ENCODE measurements around the gene EXOSC2.

The EXOSC2 gene, protein sequence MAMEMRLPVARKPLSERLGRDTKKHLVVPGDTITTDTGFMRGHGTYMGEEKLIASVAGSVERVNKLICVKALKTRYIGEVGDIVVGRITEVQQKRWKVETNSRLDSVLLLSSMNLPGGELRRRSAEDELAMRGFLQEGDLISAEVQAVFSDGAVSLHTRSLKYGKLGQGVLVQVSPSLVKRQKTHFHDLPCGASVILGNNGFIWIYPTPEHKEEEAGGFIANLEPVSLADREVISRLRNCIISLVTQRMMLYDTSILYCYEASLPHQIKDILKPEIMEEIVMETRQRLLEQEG

DNA sequence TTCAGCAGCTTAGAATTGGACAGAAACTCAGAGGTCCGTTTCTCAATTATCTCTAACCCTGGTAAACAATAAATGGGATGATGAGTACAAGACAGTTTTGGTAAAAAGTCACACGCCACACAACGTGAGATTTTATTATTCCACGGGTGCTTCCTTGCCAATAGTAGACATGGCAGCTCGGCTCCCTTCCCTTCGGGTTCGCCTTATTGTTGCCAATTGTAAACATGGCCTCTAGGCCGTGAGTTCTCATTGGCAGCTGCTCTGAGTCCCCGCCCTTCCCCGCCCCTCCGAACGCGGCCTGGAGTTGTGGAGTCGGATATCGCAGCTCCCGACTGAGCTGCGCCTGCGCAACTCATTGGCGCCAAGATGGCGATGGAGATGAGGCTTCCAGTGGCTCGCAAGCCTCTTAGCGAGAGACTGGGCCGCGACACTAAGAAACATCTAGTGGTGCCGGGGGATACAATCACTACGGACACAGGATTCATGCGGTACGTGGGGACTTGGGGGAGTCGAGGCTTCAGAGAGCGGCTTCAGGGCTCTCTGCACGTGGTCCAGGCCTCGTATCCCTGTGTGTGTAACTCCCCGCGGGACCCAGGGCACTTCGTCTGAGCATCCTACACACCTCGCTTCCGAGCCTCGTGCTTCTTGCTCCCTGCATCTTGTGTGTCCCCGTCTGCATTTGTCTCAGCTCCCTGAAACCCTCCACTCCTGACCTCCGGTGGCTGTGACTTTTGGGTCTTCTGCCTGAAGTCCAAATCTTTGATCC lies at the start of gene EXOSC2:
Gene EXOSC2 (plus strand): TSS at position 355 of the 766 bp plus-strand sequence. CDS start 12 bp downstream, at position 367.
- peak; percentile 99 for DNase-seq (ENCODE audit: low read depth)

DNA sequence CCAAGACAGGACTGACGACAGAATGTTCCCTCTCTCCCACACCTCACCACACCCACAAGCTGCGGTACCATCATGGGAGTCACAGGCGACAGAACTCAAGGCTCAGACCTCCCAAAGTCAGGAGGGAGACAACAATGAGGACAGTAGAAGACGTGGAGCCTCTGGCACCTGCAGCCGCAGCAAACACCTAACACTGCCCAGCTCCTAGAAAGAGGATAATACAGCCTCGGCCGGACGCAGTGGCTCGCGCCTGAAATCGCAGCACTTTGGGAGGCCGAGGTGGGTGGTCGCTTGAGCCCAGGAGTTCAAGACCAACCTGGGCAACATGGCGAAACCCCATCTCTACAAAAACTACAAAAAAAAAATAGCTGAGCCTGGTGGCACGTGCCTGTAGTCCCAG lies 42.4 kb upstream of the EXOSC2 start:
- DNase-seq (ENCODE audit: low read depth), result no peak

DNA sequence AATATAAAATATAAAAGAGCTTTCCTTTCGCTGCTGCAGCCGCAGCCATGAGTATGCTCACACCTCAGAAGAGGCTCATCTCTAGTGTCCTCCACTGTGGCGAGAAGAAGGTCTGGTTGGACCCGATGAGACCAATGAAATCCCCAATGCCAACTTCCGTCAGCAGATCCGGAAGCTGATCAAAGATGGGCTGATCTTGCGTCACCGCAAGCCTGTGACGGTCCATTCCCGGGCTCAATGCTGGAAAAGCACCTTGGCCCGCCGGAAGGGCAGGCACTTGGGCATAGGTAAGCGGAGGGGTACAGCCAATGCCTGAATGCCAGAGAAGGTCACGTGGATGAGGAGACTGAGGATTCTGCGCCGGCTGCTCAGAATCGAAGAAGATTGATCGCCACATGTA lies 41.8 kb upstream of the EXOSC2 start:
- DNase-seq (ENCODE audit: low read depth), result no peak

DNA sequence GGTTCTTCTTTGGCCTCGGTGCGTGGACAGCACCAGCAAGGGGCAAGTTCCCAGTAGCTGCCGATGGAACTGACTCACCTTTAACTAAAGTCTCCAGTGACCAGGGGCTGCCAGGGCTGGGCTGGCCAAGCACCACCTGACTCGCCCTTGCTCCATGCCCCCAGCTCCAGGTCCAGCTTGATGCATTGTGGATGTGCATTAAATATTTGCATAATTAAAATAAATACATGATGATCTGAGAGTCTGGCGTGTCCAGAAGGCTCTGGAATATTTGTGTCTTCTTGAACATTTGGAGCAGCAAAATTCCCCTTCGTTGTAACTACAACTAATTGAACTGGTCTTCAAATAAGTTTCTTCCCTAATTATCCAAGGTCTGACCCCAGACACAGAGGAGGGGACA lies 38.7 kb upstream of the EXOSC2 start:
- DNase-seq (ENCODE audit: low read depth), result no peak

DNA sequence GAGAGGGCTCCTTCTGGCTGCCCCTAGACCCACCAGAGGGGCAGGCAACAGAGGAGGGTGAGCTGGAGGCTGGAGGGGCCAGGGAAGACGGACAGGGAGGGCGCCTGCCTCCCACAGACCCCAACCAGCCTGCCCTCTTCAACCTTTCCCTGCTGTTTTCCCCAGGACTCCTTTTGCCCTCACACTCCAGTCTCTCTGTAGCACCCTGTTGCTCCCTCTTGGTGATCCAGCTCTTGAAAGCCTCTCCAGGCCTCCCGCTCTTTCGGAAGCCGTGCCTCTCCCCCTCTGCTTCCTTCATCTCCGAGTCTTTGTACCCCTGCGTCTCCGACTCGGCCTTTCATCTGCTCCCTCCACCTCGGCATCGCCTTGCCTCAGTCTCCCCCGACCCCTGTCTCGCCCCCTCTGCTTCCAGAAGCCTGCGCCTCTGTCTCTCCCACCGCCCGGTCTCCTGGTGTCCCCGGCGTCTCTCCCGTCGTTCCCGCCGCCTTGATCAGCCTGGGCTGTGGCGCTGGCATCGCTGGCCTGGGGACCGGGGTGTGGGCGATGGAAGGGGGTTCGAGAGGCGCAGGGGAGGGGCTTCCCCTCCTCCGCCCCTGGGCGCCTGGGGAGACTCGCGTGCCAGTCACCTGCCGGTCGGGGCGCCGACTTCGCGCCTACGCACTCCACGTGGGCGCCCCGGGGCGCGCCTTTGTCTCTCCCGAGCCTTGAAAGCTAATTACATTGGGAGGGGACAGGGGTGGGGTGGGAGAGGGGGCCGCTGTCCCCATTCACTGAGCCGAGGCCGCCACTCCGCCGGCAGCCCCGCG lies 34.5 kb upstream of the EXOSC2 start:
- no peak for DNase-seq (ENCODE audit: low read depth)

DNA sequence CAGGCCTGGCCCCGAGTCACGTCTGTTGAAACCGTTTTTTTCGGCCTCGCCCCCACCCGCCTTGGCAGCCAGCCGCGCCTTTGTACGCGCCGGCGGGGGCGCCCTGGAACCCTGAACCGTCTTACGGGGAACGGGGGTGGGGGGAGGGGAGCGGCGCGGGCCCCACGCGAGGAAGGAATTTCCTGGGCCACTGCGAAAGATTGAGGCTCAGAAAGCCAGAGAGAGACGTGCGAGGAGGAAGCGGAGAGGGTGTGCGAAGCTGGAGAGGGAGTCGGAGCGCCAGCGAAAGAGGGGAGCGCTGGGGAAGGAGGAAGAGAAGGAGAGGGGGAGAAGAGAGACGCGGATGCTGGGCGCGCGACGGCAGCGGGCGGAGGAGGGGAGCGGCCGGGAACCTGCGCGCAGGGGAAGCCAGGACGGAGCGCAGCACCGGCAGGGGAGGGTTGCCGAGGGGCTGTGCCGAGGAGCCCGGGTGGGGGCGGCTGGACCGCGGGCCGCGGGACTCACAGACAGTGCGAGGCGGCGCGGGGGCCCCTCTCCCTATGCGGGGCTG lies 33.8 kb upstream of the EXOSC2 start:
- no peak for DNase-seq (ENCODE audit: low read depth)

DNA sequence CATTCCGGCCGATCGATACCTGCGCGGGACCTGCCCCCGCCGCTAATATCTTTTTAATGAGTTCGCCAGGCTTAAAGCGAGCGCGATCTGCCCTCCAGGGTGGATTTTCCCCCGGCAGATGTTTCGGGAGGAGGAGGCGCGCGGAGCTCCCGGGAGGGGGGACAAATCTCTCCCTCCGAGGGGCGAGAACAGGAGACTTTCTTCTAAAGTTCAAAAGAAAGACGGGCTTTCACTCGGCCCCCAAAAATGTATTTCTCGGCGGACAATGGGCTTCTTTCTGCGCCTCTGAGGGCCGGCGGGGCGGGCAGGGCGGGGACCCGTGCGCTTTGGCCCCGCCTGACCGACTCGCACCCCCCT lies 33.3 kb upstream of the EXOSC2 start:
- DNase-seq (ENCODE audit: low read depth), result no peak

DNA sequence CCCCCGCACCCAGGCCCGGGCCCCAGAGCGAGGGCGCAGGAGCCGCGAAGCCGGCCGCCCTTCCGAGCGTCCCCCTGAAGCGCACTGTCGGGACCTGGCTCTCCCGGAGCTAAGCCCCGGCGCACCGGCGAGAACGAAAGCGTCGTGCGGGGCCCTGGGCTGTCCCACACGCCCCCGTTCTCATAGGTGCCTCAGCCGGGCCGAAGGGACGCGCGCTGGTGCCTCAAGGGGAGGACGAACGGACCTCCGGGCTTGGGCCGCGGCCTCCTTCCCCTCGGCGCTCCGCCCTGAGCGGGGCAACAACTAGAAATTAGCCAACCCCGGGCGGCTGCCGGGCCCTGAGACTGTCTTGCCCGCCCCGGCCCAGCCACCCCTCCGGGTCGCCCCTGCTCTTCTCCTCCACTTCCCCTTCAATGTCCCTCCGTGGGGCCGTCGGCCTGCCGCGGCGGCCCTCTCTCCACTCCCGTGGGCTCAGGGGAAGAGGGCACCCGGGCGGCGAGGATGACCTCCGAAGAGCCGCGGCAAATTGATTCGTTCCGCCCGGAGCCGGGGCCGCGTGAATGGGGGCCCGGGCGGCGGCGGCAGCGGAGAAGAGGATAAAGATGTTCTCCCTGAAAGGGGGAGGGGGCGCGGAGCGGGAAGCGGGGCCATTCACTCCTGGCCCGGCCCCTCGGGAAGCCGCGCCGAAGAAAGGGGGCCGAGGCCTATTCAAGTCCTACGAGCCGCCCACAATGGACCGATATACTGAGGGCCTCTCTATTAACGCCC lies 32.7 kb upstream of the EXOSC2 start:
- peak; percentile 19 for DNase-seq (ENCODE audit: low read depth)

DNA sequence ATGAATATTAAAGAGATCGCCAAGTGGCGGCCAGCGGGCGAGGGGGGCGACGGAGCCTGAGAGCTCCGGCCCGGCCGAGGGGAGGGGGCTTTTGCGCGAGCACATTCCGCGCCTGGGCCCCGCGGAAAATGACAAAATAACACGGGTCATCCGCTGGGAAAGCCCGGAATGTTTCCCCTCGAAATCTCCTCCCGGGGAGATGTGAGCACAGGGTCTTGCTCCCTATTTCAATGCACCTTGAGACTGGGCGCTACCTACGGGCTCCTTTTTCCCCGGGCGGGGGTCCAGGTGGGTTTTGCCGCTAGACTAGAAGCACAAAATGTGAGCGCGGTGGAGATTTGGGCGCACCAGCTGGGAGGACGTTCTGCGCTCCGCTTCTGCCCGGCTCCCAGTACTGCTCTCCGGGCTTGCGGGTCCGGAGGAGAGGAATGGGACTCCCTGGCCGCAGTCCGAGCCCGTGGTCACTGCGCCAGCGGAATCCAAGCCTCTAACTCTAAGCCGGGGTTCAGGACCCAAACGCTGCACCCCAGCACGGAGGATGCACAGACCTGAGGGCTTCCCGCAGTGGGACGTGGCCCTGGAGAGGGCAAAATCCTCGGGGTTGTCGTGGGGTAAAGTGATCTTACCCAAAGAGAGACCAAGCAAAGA lies 32.0 kb upstream of the EXOSC2 start:
- DNase-seq (ENCODE audit: low read depth), result no peak

DNA sequence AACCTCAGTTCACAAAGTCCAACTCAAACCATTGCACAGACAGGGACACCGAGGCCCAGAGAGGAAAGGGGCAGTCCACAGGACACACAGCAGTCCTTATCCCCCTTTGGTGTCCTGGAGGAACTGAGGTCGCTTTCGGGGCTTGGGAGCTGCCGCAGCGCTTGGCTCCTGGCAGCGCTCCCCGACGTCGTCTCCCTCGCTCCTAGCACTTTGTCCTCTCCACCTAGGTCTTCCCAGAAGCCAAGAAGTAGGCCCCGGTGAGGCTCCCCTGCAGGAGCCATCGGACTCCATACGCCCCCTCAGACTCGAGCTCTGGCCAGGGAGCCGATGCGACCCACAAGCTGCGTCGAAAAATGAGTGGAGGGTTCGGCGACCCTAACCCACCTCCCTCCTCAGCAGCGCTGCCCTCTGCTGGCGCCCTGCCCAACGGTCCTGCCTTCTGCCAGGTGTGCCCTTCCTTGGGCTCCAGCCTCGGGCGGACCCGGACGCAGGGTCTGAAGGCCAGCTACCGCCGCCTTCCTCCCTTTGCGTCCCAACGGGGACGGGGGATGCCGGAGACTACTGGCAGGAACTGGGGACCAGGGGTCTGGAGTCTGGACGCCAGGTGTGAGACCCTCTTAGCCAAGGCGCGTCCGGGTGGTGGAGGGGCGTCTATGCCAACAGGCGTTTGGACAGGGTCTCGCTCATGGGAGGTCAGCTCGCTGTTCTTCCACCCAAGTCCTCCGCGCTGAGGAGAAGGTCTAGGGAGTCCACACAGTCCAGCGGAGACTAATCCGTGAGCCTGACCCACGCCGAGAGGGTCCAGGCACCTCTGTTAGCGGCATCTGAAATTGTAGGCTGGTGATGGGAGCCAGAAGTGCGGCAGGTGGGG lies 31.2 kb upstream of the EXOSC2 start:
- no peak for DNase-seq (ENCODE audit: low read depth)

DNA sequence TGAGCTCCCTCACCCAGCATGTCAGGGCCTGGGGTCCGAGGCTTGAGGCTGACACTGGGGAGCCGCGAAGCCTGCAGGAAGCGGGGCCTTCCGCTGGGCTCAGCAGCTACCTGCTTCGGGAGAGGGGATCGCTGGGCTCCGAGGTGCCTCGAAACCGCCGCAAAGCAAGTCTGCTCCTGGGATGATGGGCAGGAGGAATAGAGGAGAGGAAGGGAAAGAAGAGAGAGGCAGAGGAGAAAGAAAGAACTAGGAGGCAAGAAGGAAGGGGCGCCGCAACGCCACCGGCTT lies 30.7 kb upstream of the EXOSC2 start:
- DNase-seq (ENCODE audit: low read depth), result no peak

DNA sequence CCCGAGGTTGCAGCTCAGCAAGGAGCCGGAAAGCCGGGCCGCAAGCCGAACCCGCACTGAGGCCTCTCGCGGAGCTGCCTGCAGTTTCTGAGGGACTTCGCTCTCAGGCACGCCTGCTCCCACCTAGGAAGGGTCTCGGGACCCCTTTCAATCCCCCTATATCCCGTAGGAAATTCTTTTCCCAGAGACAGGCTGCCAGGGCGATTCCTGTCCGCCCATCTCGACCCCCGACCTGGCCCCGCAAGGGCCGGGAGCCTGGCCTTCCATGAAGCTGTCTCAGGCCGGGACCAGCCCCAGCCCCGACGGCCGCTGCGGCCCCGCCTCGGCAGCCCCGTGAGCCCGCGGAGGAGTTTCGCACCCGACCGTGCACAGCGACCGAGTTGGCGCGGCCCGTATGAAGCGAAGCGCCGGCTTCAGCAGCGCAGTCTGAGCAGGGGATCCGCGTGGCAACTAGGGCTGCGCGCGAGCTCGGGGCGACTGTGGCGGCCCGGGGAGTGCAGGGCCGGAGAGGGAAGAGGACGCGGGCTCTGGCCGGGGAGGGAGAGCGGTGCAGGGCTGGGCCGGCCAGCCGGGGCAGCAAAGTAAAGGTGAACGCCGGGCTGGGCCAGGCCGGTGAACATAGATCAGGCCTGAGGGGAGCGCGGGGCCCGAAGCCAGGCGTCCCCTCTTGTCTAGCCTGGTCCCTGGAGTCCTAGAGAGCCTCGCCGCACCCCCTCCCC lies 30.2 kb upstream of the EXOSC2 start:
- DNase-seq (ENCODE audit: low read depth), result no peak

DNA sequence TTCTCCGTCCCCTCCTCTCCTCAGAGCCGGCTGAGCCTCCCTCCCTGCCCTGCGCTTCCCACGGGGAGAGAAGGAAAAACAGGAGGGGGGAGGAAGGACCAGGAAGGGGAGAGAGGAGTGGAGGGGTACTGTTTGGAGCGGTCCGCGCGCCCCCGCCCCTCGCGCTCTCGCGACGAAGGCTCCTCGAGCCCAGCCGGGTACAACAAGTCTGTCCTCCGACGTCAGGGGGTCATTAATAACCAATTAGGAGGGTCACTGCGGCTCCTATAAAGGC lies 29.7 kb upstream of the EXOSC2 start:
- DNase-seq (ENCODE audit: low read depth), result no peak

DNA sequence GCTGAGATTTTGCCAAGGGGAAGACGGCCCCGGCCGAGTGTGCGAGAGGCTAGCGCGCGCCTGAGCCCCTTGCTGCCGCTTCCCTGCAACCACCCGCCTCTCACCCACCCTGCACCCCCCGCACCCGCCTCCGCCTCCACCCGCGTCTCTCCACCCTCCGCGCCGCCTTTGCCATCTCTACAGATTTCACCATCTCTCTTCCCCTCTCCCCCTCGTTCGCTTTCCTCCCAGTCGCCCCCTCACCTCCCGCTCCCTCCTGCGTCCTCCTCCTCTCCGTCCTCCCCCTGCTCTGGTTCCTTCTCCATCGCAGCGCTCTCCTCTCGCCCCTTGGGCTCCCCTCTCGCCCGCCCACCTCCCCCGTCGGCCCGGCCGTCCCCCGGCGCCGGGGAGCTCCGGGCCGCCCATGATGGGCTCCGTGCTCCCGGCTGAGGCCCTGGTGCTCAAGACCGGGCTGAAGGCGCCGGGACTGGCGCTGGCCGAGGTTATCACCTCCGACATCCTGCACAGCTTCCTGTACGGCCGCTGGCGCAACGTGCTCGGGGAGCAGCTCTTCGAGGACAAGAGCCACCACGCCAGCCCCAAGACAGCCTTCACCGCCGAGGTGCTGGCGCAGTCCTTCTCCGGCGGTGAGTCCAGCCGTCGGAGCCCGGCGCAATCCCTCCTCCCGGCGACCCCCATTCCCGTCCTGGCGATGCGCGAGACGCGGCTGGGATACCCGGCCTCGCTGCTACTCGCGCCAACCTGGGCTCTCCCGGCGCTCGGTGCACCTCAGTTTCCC lies 29.1 kb upstream of the EXOSC2 start, which contains the start of gene PRDM12:
Gene PRDM12 (plus strand): TSS at position 344 of the 778 bp plus-strand sequence. CDS start 60 bp downstream, at position 404.
- no peak for DNase-seq (ENCODE audit: low read depth)

DNA sequence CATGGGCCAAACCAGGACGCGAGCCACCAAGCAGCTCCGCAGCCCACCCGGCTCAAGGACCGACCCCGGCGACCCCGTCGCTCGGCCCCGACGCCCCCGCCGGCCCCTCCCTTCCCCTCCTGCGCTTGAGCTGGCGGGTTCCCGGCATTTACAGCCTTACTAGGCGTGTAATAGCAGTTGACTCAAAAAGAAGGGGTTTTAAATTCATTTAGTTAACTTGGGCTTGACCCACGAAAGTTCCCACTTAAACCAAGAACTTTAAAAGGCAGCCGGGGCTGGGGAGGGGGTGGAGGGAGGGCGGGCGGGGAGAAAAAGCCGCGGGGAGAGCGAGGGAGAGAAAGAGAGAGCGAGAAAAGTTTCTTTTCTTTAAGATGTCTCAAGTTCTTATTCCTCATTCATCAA lies 28.6 kb upstream of the EXOSC2 start:
- DNase-seq (ENCODE audit: low read depth), result no peak

DNA sequence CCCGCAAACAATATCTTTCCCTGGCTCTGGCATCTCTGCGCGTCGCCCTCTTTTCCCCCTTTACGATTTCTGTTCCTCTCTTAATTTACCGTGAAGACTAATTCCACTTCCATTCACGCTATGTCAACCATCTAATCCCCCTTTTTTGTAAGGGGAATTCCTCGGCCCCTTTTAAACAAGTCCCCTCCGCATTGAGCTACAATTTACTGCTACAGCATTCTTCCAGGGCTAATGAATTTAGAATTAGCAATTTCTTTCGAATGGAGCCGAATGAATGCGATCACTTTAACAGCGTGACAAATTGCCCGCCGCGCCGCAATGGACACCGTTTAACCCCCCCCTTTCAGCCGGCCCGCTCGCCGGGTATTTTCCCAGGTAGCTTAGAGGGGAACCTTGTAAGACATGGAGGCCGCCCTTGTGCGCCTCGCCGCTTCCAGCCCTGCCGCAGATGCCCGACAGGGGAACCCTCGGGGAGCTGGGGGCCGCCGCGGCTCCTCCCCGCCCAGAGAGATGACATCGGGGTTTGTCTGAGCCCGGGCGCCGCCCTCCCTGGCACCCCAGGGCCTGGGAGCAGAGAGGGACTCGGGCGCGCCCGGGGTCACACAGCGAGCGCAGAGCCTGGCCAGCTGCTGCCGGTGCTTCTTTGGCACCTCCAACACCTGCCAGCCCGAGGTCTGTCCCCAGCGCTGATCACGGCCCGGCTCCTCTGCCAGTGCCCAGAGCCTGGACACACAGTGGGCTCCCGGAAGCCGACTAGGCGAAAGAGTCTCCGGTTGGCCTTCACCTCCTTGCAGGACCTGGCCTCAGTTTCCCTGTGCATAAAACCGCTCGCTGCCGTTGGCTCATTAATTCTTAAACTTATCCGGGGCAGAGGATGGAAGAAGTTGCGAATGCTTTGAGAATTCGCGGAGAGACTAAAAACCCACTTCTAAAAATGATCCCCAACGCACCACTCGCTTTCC lies 27.9 kb upstream of the EXOSC2 start:
- DNase-seq (ENCODE audit: low read depth), result peak; percentile 19

DNA sequence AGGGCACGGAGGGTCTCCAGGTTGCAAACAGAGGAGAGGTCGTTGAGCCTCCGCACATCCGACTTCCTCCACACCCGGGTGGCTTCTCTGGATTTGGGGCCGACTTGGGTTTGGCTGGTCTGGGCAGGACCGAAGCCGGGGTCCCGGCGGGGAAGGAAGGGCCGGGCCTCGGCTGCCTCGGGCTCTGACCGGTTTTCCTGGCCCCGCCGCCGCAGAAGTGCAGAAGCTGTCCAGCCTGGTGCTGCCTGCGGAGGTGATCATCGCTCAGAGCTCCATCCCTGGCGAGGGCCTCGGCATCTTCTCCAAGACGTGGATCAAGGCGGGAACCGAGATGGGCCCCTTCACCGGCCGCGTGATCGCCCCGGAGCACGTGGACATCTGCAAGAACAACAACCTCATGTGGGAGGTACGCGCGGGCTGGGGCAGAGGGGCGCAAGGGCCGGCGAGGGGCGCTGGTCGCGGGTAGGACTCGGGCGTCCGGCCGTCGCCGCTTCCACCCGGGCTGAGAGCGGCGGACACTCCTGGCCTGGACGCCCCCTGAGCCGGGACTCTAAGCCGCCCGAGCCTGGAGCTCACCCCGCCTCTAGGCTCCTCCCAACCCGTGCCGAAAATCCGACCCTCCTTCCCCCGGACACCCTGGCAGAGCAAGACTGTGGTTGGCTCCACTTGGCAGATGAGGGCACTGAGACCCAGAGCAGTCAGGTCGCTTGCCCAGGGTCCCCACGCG lies 27.0 kb upstream of the EXOSC2 start:
- DNase-seq (ENCODE audit: low read depth), result no peak

DNA sequence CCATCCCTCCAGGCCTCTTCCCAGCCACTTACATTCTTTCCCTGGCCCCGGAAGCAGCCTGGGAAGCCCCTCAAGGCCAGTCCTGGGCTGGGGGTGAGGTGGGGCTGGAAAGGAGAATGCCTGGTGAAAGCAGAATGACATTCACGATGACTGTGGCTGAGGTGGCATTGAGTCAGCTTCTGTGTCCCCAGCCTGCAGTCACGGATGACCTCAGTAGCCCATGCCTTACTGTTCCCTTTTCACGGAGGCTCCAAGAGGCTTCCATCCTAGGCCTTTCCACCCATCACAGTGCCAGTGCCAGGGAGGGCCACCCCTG lies 26.5 kb upstream of the EXOSC2 start:
- peak; percentile 22 for DNase-seq (ENCODE audit: low read depth)
